Measurements from ENCODE around the gene SNORC.

DNA sequence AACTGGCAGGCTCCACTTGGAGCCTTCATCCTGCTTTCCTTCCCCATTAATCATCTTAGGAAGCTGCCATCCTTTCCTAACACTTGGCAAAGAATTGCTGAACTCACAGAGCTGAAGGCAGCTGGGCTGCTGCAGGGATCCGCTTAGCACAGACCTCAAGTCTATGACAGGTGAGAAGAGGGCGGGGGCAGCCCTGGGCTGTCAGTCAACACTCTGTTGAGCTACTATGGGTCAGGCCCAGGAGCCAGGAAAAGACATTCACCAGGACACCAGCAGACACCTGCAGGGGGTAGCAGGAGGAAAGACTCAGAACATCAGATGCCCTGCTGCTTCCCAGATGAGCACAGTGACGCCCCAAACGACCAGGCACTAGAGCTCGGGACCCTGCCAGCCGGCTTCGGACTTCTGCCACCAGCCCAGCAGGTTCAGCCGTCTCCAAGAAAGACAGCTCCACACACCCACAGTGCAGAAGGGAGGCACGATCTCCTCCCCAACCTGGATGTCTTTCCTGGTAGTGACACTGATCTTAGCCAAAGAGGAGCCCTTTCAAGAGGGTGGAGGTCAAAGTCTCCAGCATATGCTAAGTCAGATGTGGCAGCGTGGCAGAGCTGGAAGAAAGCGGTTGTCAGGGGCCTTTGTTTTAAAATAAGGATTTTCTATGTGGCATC, 55.2 kb downstream of the SNORC start:
- TF ChIP-seq, protein P1, sequence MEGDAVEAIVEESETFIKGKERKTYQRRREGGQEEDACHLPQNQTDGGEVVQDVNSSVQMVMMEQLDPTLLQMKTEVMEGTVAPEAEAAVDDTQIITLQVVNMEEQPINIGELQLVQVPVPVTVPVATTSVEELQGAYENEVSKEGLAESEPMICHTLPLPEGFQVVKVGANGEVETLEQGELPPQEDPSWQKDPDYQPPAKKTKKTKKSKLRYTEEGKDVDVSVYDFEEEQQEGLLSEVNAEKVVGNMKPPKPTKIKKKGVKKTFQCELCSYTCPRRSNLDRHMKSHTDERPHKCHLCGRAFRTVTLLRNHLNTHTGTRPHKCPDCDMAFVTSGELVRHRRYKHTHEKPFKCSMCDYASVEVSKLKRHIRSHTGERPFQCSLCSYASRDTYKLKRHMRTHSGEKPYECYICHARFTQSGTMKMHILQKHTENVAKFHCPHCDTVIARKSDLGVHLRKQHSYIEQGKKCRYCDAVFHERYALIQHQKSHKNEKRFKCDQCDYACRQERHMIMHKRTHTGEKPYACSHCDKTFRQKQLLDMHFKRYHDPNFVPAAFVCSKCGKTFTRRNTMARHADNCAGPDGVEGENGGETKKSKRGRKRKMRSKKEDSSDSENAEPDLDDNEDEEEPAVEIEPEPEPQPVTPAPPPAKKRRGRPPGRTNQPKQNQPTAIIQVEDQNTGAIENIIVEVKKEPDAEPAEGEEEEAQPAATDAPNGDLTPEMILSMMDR (IDR thresholded peaks at IDR 0.05) = no peak
- TF ChIP-seq POLR2A (IDR thresholded peaks at IDR 0.05) = no peak

Measured in adrenal gland (tissue), 5 donors.